Osteocyte (in vitro differentiated cells): ENCODE results near the gene LDB2. TPM values are rescaled to one million over a fixed set of nuclear protein-coding genes. Genes with fewer than 3 reads are reported as not detected.
"Not testable (repeated sequence)": the region's sequence is repeated elsewhere in the genome, so short reads cannot be mapped to it uniquely, and the experiment has no call there.

ENCODE experiments used
- DNase-seq: peaks from one replicate; pipeline ENCODE4 v3.0.0; 2021; ENCODE audit warnings: mixed read lengths; ENCODE audit not compliant: unreplicated experiment; ENCODE audit errors: extremely low spot score
- H3K27ac Mint-ChIP-seq: one replicate; pipeline ENCODE4 v1.8.0; 2021; ENCODE audit warnings: mild to moderate bottlenecking, mixed read lengths; ENCODE audit not compliant: unreplicated experiment
- H3K27me3 Mint-ChIP-seq: one replicate; pipeline ENCODE4 v1.8.0; 2021; ENCODE audit warnings: mixed read lengths; ENCODE audit not compliant: unreplicated experiment
- H3K36me3 Mint-ChIP-seq: one replicate; pipeline ENCODE4 v1.8.0; 2021; ENCODE audit warnings: mixed read lengths; ENCODE audit not compliant: unreplicated experiment
- H3K4me1 Mint-ChIP-seq: one replicate; pipeline ENCODE4 v1.8.0; 2021; ENCODE audit warnings: mixed read lengths; ENCODE audit not compliant: unreplicated experiment
- H3K4me3 Mint-ChIP-seq: one replicate; pipeline ENCODE4 v1.8.0; 2021; ENCODE audit warnings: mild to moderate bottlenecking, moderate library complexity, mixed read lengths; ENCODE audit not compliant: unreplicated experiment
- H3K9me3 Mint-ChIP-seq: one replicate; pipeline ENCODE4 v1.8.0; 2021; ENCODE audit warnings: mixed read lengths; ENCODE audit not compliant: unreplicated experiment
- CTCF ChIP-seq: fragments of 200-600 bp; sonication (generic); IDR thresholded peaks from 2 replicates; pipeline ENCODE4 v1.5.0; 2021; ENCODE audit warnings: antibody characterized with exemption, mild to moderate bottlenecking, moderate library complexity
- total RNA-seq: library from RNA; stranded (reverse); gene quantifications from 2 replicates; pipeline ENCODE4 v1.2.1, GENCODE V29; 2021

The LDB2 gene
- total RNA-seq, 1 donor from 2014 or later, result 8.7 TPM

- no peaks in the 10 kb centered on the region for H3K4me1 Mint-ChIP-seq
- DNase-seq, result no peak
- no peak overlapping the region for H3K27ac Mint-ChIP-seq
- H3K36me3 Mint-ChIP-seq, result no peaks in the 10 kb centered on the region
- no peaks in the 10 kb centered on the region for H3K9me3 Mint-ChIP-seq
- no peak for TF ChIP-seq CTCF
- H3K4me3 Mint-ChIP-seq, result no peak overlapping the region
- peaks cover 3% of the 10 kb centered on the region for H3K27me3 Mint-ChIP-seq
These were observed 256.5 kb downstream of the LDB2 start for GRCh38 chr4:16641971-16642370.

- Mint-ChIP-seq H3K4me1 (no peaks in the 10 kb centered on the region), H3K27ac (no peak overlapping the region), H3K36me3 (no peaks in the 10 kb centered on the region), H3K9me3 (no peaks in the 10 kb centered on the region), H3K27me3 (peaks cover 3% of the 10 kb centered on the region), H3K4me3 (no peak overlapping the region)
- no peak for TF ChIP-seq CTCF
- DNase-seq, result no peak
These were observed 261.4 kb downstream of the LDB2 start for GRCh38 chr4:16636912-16637630.

GRCh38 chr4:16636304-16636703 is 262.1 kb downstream of the LDB2 start:
- no peak for TF ChIP-seq CTCF
- H3K4me3 Mint-ChIP-seq, result no peak overlapping the region
- no peak overlapping the region for H3K27ac Mint-ChIP-seq
- H3K9me3 Mint-ChIP-seq, result no peaks in the 10 kb centered on the region
- no peak for DNase-seq
- H3K36me3 Mint-ChIP-seq, result no peaks in the 10 kb centered on the region
- H3K27me3 Mint-ChIP-seq, result no peaks in the 10 kb centered on the region
- H3K4me1 Mint-ChIP-seq, result no peaks in the 10 kb centered on the region

GRCh38 chr4:16629274-16629673 is 269.2 kb downstream of the LDB2 start:
- H3K27ac Mint-ChIP-seq, H3K4me1 Mint-ChIP-seq, H3K27me3 Mint-ChIP-seq, H3K36me3 Mint-ChIP-seq, H3K4me3 Mint-ChIP-seq, DNase-seq: not testable (repeated sequence)
- peaks cover 10% of the 10 kb centered on the region for H3K9me3 Mint-ChIP-seq

GRCh38 chr4:16628835-16629234 is 269.6 kb downstream of the LDB2 start:
- H3K27ac Mint-ChIP-seq, DNase-seq, H3K4me3 Mint-ChIP-seq, H3K4me1 Mint-ChIP-seq, H3K27me3 Mint-ChIP-seq, H3K36me3 Mint-ChIP-seq: not testable (repeated sequence)
- H3K9me3 Mint-ChIP-seq, result peaks cover 10% of the 10 kb centered on the region

- Mint-ChIP-seq H3K4me1 (peaks cover 4% of the 10 kb centered on the region), H3K4me3 (no peak overlapping the region), H3K36me3 (no peaks in the 10 kb centered on the region), H3K9me3 (peaks cover 10% of the 10 kb centered on the region), H3K27ac (no peak overlapping the region), H3K27me3 (no peaks in the 10 kb centered on the region)
- TF ChIP-seq CTCF, result no peak
- DNase-seq, result no peak
These were observed 270.4 kb downstream of the LDB2 start for GRCh38 chr4:16627999-16628398.
